GM06990 (cell line): ENCODE data around the gene VDAC2.
A peak's percentile ranks its signal among the peaks of the same experiment; 100 is the strongest.
"Not testable (repeated sequence)": the region's sequence is repeated elsewhere in the genome, so short reads cannot be mapped to it uniquely, and the experiment has no call there.

Experiments
- DNase-seq: peaks from one replicate; pipeline ENCODE4 v3.0.0-alpha.2; 2011; ENCODE audit not compliant: insufficient read length; ENCODE audit errors: extremely low read depth
- H3K27me3 ChIP-seq: replicated peaks from 2 replicates; pipeline ENCODE4 v1.6.0; 2011; ENCODE audit warnings: low read length; ENCODE audit not compliant: control insufficient read depth, insufficient read depth
- H3K36me3 ChIP-seq: 2 replicates; pipeline ENCODE4 v1.5.1; 2011; ENCODE audit warnings: low read length; ENCODE audit not compliant: control insufficient read depth, insufficient read depth
- H3K4me3 ChIP-seq: replicated peaks from 2 replicates; pipeline ENCODE4 v1.5.1; 2011; ENCODE audit warnings: low read depth, mild to moderate bottlenecking, control low read depth, low read length
- TF ChIP-seq, protein P1 (sequence below): IDR thresholded peaks from 2 replicates; pipeline ENCODE4 v1.5.1; 2011; ENCODE audit warnings: low read length, control low read depth, mild to moderate bottlenecking, inconsistent platforms; ENCODE audit not compliant: insufficient read depth, poor library complexity, severe bottlenecking

The VDAC2 gene

DNA sequence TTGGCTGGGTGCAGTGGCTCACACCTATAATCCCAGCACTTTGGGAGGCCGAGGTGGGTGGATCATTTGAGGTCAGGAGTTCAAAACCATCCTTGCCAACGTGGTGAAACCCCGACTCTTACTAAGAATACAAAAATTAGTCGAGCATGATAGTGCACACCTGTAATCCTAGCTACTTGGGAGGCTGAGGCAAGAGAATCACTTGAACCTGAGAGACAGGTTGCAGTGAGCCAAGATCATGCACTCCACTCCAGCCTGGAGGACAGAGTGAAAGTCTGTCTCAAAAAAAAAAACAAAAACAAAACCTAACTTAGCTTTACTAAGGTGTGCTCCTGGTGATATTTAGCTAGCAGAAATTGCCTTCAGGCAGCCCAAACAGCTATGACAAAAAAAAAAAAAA lies 24.3 kb upstream of the VDAC2 start:
- H3K36me3 ChIP-seq: no peaks in the 10 kb centered on the region
- DNase-seq: no peak
- H3K4me3 ChIP-seq: no peak overlapping the region
- no peaks in the 10 kb centered on the region for H3K27me3 ChIP-seq
- TF ChIP-seq, protein P1, sequence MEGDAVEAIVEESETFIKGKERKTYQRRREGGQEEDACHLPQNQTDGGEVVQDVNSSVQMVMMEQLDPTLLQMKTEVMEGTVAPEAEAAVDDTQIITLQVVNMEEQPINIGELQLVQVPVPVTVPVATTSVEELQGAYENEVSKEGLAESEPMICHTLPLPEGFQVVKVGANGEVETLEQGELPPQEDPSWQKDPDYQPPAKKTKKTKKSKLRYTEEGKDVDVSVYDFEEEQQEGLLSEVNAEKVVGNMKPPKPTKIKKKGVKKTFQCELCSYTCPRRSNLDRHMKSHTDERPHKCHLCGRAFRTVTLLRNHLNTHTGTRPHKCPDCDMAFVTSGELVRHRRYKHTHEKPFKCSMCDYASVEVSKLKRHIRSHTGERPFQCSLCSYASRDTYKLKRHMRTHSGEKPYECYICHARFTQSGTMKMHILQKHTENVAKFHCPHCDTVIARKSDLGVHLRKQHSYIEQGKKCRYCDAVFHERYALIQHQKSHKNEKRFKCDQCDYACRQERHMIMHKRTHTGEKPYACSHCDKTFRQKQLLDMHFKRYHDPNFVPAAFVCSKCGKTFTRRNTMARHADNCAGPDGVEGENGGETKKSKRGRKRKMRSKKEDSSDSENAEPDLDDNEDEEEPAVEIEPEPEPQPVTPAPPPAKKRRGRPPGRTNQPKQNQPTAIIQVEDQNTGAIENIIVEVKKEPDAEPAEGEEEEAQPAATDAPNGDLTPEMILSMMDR: no peak

DNA sequence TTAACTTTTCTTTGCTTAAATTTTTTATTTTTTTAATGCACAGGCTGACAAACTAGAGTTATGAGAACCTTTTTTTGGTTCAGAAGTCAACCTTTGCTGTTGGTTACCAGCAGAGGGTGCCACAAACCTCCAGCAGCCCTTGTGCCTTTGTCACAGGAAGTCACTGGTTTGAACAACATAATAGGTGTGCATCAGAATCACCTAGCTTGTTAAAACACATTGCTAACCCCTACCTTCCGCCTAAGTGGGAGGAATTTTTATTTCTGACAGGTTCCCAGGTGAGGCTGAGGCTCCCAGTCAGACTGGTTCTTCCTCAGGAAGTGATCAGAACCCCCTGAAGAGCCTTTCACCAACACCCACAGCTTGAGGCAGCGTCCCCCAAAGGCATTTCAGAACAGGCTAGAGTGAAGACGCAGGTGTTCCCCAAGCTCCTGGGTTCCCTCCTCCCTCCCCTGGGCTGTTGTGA lies 22.6 kb upstream of the VDAC2 start:
- DNase-seq: peak; percentile 20
- Histone ChIP-seq H3K27me3 (no peaks in the 10 kb centered on the region), H3K36me3 (no peaks in the 10 kb centered on the region; the same call in 1 of the 2 replicates), H3K4me3 (no peak overlapping the region)
- TF ChIP-seq, protein P1: peak; percentile 82

DNA sequence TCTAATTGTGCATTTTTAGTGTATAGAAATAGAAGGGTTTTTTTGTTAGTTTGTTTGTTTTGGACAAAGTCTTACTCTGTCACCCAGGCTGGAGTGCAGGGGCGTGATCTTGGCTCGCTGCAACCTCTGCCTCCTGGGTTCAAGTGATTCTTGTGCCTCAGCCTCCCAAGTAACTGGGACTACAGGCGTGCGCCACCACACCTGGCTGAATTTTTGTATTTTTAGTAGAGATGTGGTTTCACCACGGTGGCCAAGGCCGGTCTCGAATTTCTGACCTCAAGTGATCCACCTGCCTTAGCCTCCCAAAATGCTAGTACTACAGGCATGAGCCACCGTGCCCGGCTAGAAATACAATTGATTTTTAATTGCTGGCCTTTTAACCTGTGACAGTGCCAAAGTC lies 22.1 kb upstream of the VDAC2 start:
- not testable (repeated sequence) for DNase-seq, H3K36me3 ChIP-seq, H3K4me3 ChIP-seq, H3K27me3 ChIP-seq

DNA sequence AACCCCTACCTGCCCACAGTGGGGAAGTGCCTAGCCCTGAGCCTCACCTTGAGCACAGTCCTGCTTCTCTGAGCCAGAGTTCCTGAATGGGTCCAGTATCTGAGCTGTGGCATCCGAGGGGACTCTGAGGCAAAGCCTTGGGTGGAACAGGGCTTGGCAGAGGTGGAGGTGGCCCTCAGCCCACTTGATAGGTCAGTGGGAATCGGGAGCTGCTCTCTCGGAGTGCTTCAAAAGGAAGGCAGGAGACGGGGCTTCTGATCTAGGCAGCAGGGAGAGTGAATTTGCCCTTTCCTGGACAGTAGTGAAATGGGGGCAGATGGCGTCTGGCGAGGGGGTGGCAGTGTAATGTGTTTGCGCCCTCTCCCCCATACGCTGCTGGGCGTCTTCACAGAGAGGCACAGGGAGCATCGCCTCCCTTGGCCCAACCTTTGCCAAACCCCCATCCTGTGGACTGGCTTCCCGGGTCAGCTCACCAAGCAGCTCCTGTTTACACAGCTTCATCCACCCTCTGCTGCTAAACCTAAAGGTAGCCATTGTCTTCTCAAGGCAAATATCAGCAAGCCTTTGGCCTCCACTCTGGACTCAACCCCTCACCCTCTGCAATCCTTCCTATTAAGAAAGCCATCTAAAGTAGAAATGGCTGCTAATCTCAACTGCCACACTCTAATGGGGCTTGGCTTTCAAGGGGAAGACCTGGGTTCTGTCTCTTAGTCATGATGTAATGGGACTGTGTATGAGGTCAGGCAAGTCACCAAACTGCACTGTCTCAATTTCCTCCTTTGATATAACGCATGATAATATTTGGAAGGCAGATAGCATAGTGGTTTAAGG lies 21.1 kb upstream of the VDAC2 start:
- DNase-seq: no peak
- no peaks in the 10 kb centered on the region; the same call in 1 of the 2 replicates for H3K36me3 ChIP-seq
- H3K27me3 ChIP-seq: no peaks in the 10 kb centered on the region
- TF ChIP-seq, protein P1: no peak
- H3K4me3 ChIP-seq: no peak overlapping the region

DNA sequence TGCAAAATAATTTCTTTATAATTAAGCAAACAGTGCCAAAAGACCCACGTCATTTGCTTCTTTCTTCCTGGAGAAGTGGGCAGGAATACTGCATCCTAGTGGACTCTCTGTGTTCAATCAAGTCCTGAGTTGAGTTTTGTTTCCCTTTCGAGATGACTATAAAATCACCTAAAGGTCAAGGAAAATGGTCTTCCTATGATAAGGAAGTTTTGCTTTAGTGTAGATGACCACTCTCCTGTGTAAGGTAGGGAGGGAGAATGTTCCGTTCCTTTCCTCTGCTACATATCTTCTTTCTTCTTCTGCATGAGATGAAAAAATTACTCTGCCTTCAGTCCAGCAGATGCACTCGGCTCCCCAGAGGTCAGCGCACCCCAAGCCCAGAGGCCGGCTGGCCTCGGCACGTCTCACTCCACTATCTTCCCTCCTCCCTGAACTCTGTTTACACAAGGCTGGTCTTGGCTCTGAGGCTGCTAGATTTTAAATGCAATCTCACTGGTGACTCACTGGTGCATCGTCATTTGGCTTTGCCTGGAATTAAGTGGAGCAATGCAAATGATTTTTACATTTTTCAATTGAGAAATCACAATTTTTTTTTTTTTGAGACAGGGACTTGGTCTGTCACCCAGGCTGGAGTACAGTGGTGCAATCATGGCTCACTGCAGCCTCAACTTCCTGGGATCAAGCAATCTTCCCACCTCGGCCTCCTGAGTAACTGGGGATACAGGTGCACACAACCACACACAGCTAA lies 18.6 kb upstream of the VDAC2 start:
- TF ChIP-seq, protein P1: no peak
- H3K36me3 ChIP-seq: no peaks in the 10 kb centered on the region; the same call in 1 of the 2 replicates
- no peaks in the 10 kb centered on the region for H3K27me3 ChIP-seq
- no peak overlapping the region for H3K4me3 ChIP-seq
- DNase-seq: no peak

DNA sequence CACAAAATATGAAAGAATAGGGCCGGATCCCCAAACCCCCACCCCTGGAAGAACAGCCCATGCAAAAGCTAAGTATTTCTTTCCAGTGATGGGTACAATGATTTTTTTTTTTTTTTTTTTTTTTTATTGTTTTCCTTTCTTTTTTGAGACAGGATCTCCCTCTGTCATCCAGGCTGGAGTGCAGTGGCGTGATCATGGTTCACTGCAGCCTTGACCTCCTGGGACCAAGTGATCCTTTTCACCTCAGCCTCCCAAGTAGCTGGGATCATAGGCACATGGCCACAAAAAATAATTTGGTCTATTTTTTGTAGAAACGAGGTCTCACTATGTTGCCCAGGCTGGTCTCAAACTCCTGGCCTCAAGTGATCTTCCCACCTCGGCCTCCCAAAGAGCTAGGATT lies 16.0 kb upstream of the VDAC2 start:
- not testable (repeated sequence) for H3K27me3 ChIP-seq, DNase-seq, H3K4me3 ChIP-seq, H3K36me3 ChIP-seq
